Renal cortical epithelial cell (primary cell): ENCODE results near the gene GPR162. TPM values are rescaled to one million over a fixed set of nuclear protein-coding genes. Genes with fewer than 3 reads are reported as not detected.
"Not testable (repeated sequence)": the region's sequence is repeated elsewhere in the genome, so short reads cannot be mapped to it uniquely, and the experiment has no call there.

Experiments
- DNase-seq: peaks from one replicate; pipeline ENCODE4 v3.0.0-alpha.2; 2011; ENCODE audit warnings: low read depth
- total RNA-seq: library from RNA; depleted of rRNA; stranded (reverse); fragments of >200 nt; gene quantifications from 2 replicates; pipeline ENCODE4 v1.2.3, GENCODE V29; 2014

The GPR162 gene
- total RNA-seq, 1 donor from 2014 or later = 3.8 TPM

- DNase-seq = no peak
These were observed 33.7 kb downstream of the GPR162 start for GRCh38 chr12:6855322-6855721.

- DNase-seq = no peak
These were observed 37.2 kb downstream of the GPR162 start for GRCh38 chr12:6858799-6859198.

- DNase-seq = no peak
These were observed 38.5 kb downstream of the GPR162 start for GRCh38 chr12:6860116-6860515.

- DNase-seq = no peak
These were observed 39.3 kb downstream of the GPR162 start for GRCh38 chr12:6860942-6861341.

GRCh38 chr12:6861391-6861790, 39.8 kb downstream of the GPR162 start:
- DNase-seq = no peak

GRCh38 chr12:6863033-6863432, 41.4 kb downstream of the GPR162 start:
- DNase-seq = no peak

GRCh38 chr12:6863586-6864321, 42.1 kb downstream of the GPR162 start:
- DNase-seq = no peak

GRCh38 chr12:6865307-6865706, 43.7 kb downstream of the GPR162 start:
- not testable (repeated sequence) for DNase-seq

- no peak for DNase-seq
These were observed 44.7 kb downstream of the GPR162 start for GRCh38 chr12:6866163-6866919.

- no peak for DNase-seq
These were observed 45.3 kb downstream of the GPR162 start for GRCh38 chr12:6866920-6867412.

GRCh38 chr12:6867413-6868210, 46.0 kb downstream of the GPR162 start, which contains the start of gene TPI1:
TPI1 (plus strand) TSS chr12:6867531; CDS start chr12:6867567, 36 bp downstream.
- peak; percentile 34 for DNase-seq

GRCh38 chr12:6868211-6869048, 46.8 kb downstream of the GPR162 start:
- no peak for DNase-seq

GRCh38 chr12:6869049-6870021, 47.7 kb downstream of the GPR162 start:
- DNase-seq = peak; percentile 65

GRCh38 chr12:6870304-6870703, 48.7 kb downstream of the GPR162 start:
- not testable (repeated sequence) for DNase-seq

GRCh38 chr12:6871052-6871957, 49.7 kb downstream of the GPR162 start:
- DNase-seq = peak; percentile 29

GRCh38 chr12:6872073-6873048, 50.7 kb downstream of the GPR162 start:
- DNase-seq = peak; percentile 39
